ENCODE measurements around the gene STRIP1.

STRIP1 gene, protein sequence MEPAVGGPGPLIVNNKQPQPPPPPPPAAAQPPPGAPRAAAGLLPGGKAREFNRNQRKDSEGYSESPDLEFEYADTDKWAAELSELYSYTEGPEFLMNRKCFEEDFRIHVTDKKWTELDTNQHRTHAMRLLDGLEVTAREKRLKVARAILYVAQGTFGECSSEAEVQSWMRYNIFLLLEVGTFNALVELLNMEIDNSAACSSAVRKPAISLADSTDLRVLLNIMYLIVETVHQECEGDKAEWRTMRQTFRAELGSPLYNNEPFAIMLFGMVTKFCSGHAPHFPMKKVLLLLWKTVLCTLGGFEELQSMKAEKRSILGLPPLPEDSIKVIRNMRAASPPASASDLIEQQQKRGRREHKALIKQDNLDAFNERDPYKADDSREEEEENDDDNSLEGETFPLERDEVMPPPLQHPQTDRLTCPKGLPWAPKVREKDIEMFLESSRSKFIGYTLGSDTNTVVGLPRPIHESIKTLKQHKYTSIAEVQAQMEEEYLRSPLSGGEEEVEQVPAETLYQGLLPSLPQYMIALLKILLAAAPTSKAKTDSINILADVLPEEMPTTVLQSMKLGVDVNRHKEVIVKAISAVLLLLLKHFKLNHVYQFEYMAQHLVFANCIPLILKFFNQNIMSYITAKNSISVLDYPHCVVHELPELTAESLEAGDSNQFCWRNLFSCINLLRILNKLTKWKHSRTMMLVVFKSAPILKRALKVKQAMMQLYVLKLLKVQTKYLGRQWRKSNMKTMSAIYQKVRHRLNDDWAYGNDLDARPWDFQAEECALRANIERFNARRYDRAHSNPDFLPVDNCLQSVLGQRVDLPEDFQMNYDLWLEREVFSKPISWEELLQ

DNA sequence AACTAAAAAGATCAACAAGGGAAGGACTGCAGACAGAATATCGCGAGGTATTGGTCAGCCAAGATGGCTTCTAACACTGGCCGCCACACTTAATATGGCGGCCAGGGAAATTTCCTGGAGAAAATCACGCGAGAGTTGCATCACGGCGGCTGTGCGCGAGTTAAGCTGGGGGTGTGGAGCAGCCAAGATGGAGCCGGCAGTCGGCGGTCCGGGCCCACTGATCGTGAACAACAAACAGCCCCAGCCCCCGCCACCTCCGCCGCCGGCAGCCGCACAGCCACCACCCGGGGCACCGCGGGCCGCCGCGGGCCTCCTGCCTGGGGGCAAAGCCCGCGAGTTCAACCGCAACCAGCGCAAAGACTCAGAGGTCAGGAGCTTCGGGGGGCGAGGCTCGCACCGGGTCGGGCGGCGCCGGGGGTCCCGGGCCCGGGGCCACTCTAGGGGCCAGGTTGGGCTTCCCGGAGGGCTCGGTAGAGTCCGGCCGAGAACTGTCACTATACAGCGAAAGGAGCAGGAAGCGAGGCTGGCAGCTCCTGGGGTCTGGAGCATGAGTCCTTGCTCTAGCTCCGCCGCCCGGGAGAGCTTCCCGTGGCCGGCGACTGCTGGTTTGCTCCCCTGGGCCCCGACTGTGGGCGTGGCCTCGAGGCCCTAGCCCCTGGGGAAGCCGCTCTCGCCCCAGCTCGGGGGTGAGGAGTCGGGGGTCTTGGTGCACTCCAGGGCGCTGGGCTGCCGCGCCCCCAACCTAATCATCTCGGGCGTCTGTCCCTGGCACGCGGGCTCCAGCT lies at the start of gene STRIP1:
TSS of gene STRIP1 (plus strand) at position 174 of the 785 bp plus-strand sequence. CDS start at position 188, 14 bp downstream.
- peak; percentile 69 for DNase-seq

DNA sequence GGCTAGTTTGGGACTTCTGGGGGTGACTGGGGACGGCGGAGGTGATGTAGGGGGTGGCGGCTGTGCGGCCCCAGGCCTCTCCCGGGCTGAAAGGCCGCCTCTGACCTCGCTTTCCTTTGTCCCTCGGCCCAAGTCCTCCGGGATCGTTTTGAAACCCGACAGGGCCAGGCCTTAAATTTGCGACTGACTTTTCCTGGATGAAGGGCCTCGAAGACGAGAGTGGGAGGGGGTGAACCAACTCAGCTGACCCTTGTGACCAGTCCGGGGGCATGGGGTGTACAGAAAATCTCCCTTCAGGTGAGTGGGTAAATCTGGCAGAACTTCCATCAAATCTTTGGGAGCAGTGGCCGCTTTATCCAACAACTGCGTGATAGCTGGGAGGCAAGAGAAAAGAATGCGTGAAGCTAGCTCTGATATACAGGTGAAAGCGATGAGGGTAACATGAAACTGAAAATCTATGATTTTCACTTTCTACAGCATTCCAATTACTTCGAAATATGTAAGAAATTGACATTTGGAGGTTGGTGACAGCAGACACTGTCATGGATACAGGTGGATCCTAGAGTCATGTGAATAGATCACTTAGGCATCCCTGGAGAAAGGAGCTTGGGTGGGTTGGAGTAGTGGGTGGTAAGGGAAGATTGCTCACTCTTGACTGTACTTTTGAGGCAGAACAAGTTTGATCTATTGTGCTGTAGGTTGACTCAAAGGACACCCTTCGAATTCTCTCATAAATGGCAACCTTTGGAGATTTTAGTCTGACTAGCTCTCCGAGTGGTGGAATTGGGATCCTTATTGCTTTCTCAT lies 49.0 kb upstream of the STRIP1 start:
- DNase-seq: no peak

DNA sequence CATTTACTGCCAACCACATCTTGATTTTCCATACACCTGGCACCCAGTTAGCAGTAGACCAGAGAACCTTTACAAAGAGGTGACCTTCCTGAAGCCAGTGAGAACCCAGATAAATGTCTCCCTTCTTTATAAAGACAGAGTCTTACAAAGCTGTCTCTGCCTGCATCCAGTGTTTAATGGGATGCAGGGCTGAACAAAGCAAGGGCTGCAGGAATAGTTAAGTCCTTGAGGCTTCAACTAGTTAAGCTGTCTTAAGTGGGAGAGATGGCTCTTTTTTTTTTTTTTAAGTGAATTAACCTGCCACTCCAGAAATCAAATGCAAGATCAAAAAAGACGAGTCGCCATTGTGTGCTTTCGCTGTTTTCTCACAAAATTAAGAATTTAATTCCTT lies 48.4 kb upstream of the STRIP1 start:
- no peak for DNase-seq

DNA sequence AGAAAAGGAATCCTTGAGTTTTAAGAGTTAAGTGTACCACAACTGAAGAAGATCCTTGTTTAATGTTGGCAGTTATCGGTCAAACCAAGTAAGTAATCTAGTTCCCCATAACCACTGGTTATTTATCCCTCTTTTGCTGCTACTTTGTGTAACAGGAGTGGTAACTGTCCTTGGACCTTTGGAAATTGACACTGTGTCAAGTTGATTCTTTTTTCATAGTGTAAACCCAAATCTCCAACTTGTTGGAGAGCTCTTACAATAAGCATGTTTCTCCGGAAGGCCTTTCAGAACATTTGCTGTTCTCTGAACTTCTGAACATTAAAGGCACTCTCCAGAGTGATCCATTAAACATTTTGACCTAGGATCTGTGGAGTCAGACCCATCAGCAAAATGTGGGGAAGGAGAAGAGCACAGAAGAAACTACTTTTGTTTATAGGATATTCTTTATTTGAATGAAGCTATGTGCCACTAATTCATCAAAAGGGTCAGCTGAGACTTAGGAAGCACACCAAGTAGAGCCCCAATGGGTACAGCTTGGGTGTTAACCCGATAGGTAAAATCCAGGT lies 46.0 kb upstream of the STRIP1 start:
- DNase-seq: no peak

DNA sequence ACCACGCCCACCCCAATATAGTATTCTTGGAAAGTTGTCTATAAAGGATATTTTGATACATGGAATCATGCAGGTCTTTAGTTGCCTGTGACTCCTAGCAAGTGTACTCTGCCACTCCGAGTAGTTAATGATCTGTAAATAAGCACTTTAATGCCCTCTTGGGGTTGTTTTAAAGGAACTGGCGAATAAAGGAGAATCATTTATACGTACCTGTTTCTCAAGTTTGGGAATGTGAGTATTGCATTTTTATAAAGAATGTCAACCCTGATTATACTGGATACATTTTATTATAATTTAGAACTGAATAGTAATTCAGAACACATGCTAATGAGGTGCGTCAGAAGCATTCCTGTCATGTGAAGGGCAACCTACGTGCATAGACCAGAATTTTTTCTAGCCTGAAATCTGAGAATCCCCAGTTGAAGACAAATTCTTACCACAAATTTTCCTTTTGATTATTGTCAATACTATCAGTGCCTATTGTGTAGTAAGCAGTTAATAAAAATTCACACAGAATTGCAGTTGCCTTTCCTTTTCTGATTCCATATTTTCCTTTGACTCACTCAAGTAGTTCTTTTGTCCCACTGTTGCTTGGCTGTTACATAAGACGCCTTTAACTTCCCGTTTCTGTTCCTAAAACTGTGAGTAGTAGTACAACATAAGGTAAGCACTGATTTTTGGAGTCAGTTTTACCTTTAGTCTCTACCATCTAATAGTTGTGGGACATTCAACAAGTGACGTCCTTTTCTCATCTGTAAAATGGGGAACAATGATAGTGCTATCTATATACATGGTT lies 44.7 kb upstream of the STRIP1 start:
- DNase-seq: no peak

DNA sequence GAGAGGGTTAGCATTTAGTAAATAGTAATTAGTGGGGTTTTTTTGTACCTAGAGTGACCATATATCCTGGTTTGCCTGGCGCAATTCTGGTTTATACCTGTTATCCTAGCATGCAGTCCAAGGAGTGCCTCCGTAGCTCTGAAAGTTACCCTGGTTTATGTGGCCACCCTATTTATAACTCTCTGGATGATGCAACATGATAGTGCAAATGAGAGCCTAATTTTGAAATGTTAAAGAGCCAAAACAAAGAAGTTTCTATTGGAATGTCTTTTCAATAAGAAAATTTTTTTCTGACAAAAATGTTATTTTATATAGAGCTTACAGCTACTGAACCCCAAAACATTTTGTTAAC lies 44.1 kb upstream of the STRIP1 start:
- no peak for DNase-seq

DNA sequence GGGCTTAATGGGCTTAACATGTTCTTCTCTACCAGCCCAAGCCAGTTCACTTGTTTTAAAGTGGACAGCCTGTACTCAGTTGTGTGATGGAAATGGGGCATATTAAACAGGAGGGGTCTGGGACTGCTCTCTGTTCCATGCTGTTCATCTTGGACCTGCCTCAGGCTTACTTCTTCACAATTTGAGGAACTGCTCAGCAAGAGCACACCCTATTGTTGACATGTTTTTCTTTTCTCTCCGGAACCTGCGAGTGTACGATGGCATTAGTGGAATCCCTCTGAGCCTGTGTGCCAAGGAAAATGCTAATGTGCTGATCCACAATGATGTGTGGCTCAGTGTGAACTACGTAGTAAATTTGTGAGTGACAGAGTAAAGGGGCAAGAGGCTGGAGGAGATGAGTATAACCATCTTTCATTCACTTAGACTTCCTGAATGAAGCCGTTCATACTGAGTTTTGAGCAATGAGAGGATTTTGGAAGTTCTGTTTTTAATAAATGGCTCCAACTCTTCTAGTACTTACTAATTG lies 43.0 kb upstream of the STRIP1 start:
- DNase-seq: no peak

DNA sequence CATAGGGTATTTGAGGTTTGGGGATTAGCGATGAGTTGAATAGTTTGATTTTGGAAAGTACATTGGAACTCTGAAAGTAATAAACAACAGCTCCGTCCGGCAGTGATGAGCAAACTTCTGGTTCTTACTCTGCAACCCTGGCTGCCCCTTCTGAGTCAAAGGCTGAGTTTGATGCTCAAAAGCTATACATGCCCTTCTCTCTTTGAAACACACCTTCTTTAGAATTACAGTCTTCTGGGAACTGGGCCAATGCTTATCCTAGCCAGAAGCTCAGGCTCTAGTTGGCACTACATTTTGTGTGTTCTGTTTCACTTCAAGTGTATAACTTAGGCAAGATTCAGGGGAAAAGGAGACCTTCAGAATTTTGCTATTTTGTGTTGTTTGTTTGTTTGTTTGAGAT lies 40.5 kb upstream of the STRIP1 start:
- DNase-seq: no peak

DNA sequence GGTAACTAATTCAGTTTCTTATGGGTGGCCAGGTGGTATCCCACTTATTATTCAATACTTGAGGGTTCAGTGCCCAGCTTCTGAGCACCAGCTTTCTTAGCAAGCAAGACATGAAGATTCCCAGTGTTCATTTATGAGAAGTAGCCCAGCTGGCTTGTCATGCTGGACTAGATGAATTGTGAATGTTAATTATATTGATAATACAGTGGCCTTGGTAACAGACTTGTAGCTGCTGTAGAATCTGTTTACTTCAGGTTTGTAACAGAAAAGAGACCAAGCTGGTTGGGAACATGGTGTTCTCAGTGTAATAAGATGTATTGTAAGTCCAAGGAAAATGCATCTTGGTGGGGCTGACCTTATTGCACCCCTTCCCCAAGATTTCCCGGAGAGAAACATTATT lies 39.8 kb upstream of the STRIP1 start:
- no peak for DNase-seq

DNA sequence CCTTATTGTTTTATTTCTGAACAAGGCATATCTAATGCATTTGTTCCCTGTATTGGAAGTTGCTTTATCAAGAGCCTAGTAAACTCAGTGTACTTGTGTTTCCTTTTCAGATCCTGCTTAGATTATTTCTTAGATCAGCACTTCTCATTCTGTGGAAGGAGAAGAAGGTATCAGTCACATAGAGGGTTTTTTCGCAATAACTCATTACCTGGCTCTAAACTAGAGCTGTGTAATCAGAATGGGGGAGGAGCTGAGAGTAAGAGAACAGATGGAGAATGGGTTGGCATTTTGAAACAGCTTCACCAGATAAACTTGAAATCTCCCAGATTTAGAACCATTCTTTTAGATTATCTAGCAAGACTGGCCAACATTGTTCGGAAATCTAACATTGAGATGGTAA lies 38.9 kb upstream of the STRIP1 start:
- no peak for DNase-seq

DNA sequence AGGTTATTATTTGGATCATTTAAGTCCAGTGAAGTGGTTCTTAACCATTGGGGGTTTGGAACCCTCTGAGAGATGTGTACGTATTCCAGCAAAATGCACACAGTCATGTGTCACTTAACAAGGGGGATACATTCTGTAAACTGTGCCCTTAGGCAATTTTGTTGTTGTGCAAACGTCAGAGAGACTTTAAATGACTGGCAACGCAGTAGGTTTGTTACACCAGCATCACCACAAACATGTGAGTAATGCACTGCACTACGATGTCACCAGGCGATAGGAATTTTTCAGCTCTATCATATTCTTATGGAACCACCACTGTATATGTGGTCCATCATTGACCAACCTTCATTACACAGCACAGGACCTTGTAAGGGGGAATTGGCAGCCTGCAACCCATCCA lies 37.9 kb upstream of the STRIP1 start:
- no peak for DNase-seq

DNA sequence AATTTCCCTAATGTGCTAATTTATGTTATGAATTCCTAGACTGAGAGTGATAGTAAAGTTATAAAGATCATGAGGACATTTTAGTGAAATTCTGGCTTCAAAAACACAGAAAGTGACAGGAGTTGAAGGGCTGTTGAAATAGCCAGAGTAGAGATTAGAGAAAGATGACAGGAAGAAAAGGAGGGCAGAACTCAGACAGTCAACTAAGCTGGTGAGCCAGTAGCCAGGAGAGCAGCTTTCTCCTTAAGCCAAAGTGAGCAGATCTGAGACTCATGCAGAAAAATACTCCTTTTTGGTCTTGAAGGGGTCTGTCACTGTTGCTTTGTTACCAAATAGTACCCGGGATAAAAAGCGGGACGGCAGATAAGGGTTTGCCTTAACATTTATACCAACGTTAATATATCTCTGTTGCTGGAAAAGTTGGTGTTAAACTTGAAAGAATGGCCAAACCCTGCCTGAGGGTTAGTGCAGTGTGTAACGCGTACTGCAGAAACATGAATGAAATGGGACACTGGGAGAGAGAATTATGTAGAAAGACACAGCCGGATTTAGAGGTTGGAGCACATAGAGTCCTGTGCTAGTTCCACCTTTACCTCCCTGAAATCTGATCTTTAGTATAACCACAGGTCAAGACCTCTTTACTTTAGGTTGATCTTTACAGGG lies 37.1 kb upstream of the STRIP1 start:
- no peak for DNase-seq

DNA sequence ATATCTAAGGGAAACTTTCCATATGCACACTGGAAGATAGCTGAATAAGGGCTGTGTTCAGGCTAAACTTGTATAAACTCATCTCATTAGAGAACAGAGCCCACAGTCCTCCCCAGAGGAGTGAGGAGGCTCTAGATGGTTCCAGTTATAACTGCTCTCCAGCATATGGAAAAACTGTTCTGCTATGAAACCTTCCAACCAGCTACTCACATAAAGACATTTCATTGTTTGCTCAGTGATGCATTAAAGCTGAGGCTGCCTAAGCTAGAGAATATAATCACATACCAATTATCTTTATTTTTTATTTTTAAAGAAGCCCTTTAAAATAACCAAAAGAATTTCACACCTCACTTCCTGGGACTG lies 36.6 kb upstream of the STRIP1 start:
- DNase-seq: no peak

DNA sequence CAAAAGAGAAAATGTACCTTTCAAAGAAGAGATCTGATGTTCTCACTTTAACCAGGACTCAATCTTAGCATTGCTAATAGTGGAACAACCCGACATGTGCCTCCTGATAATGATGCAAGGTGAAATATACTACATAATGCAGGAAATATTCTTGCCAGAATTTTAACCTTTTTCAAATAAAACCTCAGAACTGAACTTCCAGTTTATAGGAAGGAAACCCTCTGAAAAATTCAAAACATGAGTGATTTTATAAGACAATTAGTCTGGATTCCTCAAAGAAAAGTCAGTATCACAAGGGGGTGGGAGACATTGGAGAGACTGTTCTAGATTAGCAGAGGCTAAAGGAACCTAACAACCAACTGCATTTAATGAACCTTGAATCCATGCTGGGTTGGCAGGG lies 31.7 kb upstream of the STRIP1 start:
- no peak for DNase-seq

DNA sequence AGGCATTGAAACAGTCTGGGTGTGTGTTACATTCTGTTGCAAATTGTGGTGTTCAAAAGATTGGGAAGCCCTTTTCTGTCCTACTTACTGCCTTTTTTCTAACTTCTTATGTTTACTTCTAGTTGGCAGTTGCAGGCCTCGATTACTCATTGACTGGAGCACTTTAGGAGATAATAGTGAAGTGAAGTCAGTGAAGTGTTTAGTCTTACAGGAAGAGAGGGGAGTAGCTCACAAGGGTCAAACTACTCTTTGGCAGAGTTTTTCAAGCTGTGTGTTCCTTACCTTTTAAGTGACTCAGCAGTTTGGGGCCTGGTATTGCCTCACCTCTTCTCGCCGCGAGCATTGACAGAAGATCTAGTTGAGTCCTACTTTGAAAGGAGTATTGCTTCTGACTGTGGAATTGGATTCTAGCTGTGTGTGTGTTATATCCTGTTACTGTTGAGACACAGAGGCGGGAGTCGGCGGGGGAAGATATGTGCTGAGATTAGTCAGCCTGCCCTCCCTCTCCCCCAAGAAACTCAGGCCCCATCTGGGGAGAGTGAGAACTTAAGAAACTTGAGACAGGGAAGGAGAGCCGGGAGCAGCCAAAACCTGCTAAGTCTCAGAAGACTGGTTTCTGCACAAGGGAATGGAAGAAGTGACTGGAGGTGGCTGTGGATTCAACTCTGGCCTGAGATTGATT lies 30.5 kb upstream of the STRIP1 start:
- DNase-seq: no peak

DNA sequence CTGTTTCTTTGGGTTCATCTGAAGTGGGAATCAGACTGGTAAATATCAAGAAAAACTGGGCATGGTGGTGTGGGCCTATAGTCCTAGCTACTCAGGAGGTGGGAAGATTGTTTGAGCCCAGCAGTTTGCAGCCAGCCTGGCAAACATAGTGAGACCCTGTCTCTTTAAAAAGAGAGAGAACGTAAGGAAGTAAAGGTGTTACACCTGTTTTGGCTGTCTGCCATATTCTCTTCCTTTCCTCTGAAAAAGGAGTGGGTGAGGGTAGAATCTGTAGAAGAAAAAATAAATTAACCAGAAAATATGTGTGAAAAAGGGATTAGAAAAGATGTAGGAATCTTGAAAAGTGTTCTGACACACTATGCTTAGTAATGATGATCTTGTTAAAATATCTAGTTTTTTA lies 29.8 kb upstream of the STRIP1 start:
- DNase-seq: no peak

DNA sequence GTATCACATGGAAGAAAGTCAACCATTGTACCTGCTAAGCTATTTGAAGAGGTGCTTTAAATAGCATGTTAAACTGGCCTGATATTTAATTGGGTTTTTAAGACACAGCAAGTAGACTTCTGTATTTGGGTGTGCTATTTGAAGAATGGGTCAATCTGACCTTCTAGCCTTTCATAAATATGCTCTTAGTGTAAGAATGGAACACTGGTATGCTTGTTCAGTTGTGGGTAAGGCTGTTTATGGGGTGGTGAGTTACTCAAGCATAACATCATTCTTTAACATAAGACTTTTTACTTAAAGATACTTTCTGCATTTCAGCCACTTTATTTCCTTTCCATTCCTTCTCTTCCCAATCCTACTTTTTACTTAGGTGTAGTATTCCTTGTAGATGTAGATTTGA lies 28.5 kb upstream of the STRIP1 start:
- no peak for DNase-seq

DNA sequence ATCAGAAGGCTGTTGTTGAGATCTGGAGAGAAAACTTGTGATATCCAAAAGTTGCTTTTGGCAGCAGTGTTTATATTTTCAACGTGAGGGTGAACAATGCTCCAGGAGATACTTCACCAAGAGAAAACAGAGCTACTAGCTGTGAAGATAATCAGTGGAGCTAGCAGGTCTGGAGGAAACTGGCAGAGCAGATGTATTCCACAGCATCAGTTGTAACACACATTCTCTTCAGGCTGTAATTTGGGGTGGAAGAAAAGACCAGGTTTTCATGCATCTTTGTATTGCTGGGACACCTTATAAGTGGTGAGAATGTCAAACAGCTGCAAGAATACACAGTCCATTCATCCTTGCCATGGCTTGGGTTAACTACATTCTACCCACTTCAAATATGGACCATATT lies 27.9 kb upstream of the STRIP1 start:
- DNase-seq: no peak

DNA sequence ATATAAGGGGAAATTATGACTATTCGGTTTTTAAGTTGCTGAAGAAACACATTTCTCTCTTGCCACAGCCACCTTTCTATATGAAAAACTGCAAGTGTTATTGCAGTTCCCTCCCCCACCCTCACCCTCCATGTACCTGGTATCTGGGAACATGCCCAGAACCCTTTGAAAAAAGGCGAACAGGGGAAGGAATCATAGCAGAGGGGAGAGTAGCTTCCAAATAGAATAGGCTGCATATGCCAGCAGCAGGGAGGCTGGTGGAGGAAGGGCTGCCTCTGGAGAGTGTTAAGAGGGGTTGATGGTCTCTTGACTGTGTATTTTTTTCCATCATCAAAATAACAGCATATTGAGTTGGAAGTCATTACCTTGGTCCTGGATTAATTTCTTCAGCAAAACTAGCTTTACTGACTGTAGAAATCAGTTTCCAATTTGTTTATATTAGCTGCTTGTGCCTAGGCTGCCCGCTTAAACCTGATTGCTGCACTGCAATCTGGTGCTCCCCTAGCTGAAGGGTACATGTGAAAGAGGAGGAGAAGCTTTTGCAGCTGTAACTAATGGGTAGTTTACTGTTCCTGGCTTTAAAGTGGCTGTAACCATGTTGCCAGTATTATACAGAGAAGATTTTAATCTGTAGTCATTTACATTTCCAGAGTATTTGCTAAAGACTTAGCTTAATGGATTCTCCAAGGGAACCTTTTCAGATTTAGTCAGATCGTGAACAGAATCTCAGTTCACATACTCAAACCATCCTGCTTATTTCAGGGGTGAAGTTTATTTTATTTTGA lies 27.2 kb upstream of the STRIP1 start:
- no peak for DNase-seq

All from NCI-H2081 treated with DMSO at 0.1 percent for 48 hours (cell line).